PC-9 (cell line): ENCODE data around the gene ARMC6. TPM values are rescaled to one million over a fixed set of nuclear protein-coding genes. Genes with fewer than 3 reads are reported as not detected.

Experiments used
- BruUV-seq: library from RNA; stranded (reverse); fragments of 400-500 nt; replicated peaks from 2 replicates; lab custom pipeline; 2021; lab: Mats Ljungman, UMichigan
- CTCF ChIA-PET: fragments of 300-600 bp; sonication (Branson Sonifier 250); formaldehyde crosslinking; loops from one replicate; lab custom pipeline; 2022; ENCODE audit warnings: antibody characterized with exemption; lab: Charles Lee
- POLR2A ChIA-PET: fragments of 300-600 bp; sonication (Branson Sonifier 250); formaldehyde crosslinking; loops from one replicate; lab custom pipeline; 2022; ENCODE audit warnings: antibody characterized with exemption; ENCODE audit not compliant: unreplicated experiment; lab: Charles Lee
- DNase-seq, 2 experiments: peaks; one replicate each; pipeline versions ENCODE4 v3.0.0 to v3.0.0-alpha.2; 2015 to 2022; ENCODE audit warnings: mixed read lengths in 1 of 2
- H2AFZ ChIP-seq: fragments of 200-600 bp; sonication (generic); 2 replicates; pipeline ENCODE4 v1.8.1; 2017; ENCODE audit warnings: antibody characterized with exemption
- H3F3A ChIP-seq: fragments of 200-600 bp; sonication (generic); 2 replicates; pipeline ENCODE4 v1.8.1; 2017; ENCODE audit warnings: antibody characterized with exemption, mild to moderate bottlenecking, low read depth; ENCODE audit not compliant: insufficient read depth
- H3K27ac ChIP-seq: fragments of 200-600 bp; sonication (generic); 2 replicates; pipeline ENCODE4 v1.6.1; 2016; ENCODE audit warnings: mixed run types
- H3K27me3 ChIP-seq: fragments of 200-600 bp; sonication (generic); 2 replicates; pipeline ENCODE4 v1.6.1; 2016; ENCODE audit warnings: low read depth, mixed run types; ENCODE audit not compliant: insufficient read depth
- H3K36me3 ChIP-seq: fragments of 200-600 bp; sonication (generic); 2 replicates; pipeline ENCODE4 v1.6.1; 2016; ENCODE audit warnings: low read depth, mixed run types
- H3K4me1 ChIP-seq: fragments of 200-600 bp; sonication (generic); replicated peaks from 2 replicates; pipeline ENCODE4 v1.6.1; 2016; ENCODE audit warnings: mixed run types; ENCODE audit not compliant: insufficient read depth
- H3K4me2 ChIP-seq: fragments of 200-600 bp; sonication (generic); 2 replicates; pipeline ENCODE4 v1.6.1; 2017; ENCODE audit warnings: mixed run types
- H3K4me3 ChIP-seq: fragments of 200-600 bp; sonication (generic); 2 replicates; pipeline ENCODE4 v1.6.1; 2016; ENCODE audit warnings: mixed run types
- H3K79me2 ChIP-seq: fragments of 200-600 bp; sonication (generic); 2 replicates; pipeline ENCODE4 v1.6.1; 2017; ENCODE audit warnings: low read depth, mixed run types
- H3K9me2 ChIP-seq: fragments of 200-600 bp; sonication (generic); 2 replicates; pipeline ENCODE4 v1.8.1; 2017; ENCODE audit warnings: mild to moderate bottlenecking; ENCODE audit not compliant: insufficient read depth
- H3K9me3 ChIP-seq: fragments of 200-600 bp; sonication (generic); 2 replicates; pipeline ENCODE4 v1.8.1; 2016; ENCODE audit warnings: low read depth; ENCODE audit not compliant: insufficient read depth
- H4K20me1 ChIP-seq: fragments of 200-600 bp; sonication (generic); 2 replicates; pipeline ENCODE4 v1.8.1; 2017; ENCODE audit not compliant: insufficient read depth
- EZH2 ChIP-seq: fragments of 200-600 bp; sonication (generic); IDR thresholded peaks from 2 replicates; pipeline ENCODE4 v1.8.0; 2017; ENCODE audit warnings: antibody characterized with exemption, low read depth
- intact Hi-C: fragments of 100-400 bp; cut with micrococcal nuclease; formaldehyde crosslinking; loops from one replicate; pipeline ENCODE4 v1.10.0; 2022; ENCODE audit not compliant: unreplicated experiment
- total RNA-seq: library from RNA; stranded (reverse); gene quantifications from 2 replicates; pipeline ENCODE4 v1.2.3, GENCODE V29; 2021
- TF ChIP-seq, protein P1 (sequence below): fragments of 200-600 bp; sonication (generic); conservative IDR thresholded peaks from 2 replicates; pipeline ENCODE4 v1.6.1; 2017; ENCODE audit warnings: mixed run types, antibody characterized with exemption, mild to moderate bottlenecking, moderate library complexity

The ARMC6 gene
- total RNA-seq, 1 experiment from 2014 or later = 28.8 TPM

DNA sequence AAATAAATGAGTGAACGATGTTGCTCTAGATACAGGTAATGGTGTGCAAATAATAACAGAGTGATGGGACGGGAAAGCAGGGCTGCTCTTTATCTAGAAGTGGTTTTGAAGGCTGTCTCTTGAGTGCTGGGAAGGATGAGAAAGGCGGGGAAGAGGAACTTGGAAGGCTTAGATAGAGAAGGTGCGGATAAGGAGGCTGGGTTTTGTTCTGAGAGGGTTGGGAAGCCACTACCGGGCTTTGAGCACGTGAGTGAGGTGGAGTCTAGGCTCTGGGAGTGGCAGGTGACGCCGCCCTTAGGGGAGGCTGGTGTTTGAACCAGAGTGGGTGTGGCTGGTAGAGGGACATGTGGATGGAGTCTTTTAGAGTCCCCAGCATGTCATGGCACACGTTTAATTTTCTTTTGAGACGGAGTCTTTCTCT, 811 bp downstream of the ARMC6 start:
- intact Hi-C loops = no loop called here
- H3K4me1 ChIP-seq = peaks cover 13% of the 10 kb centered on the region; the same call in 1 of the 2 replicates
- no peaks in the 10 kb centered on the region for H3K9me2 ChIP-seq
- TF ChIP-seq, protein P1, sequence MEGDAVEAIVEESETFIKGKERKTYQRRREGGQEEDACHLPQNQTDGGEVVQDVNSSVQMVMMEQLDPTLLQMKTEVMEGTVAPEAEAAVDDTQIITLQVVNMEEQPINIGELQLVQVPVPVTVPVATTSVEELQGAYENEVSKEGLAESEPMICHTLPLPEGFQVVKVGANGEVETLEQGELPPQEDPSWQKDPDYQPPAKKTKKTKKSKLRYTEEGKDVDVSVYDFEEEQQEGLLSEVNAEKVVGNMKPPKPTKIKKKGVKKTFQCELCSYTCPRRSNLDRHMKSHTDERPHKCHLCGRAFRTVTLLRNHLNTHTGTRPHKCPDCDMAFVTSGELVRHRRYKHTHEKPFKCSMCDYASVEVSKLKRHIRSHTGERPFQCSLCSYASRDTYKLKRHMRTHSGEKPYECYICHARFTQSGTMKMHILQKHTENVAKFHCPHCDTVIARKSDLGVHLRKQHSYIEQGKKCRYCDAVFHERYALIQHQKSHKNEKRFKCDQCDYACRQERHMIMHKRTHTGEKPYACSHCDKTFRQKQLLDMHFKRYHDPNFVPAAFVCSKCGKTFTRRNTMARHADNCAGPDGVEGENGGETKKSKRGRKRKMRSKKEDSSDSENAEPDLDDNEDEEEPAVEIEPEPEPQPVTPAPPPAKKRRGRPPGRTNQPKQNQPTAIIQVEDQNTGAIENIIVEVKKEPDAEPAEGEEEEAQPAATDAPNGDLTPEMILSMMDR = no peak
- TF ChIP-seq EZH2 = no peak
- ChIA-PET POLR2A (no interaction called here), CTCF (no interaction called here)
- BruUV-seq = TSS peak; percentile 48
- peak overlapping the region; percentile 100 for H3K4me2 ChIP-seq
- no peaks in the 10 kb centered on the region; the same call in 1 of the 2 replicates for H4K20me1 ChIP-seq
- H3K4me3 ChIP-seq = peak overlapping the region; percentile 70
- no peaks in the 10 kb centered on the region for H3K27me3 ChIP-seq
- peak overlapping the region; percentile 67 for H3K27ac ChIP-seq
- H3K79me2 ChIP-seq = peaks cover 71% of the 10 kb centered on the region
- peak overlapping the region; percentile 95 for H2AFZ ChIP-seq
- H3K36me3 ChIP-seq = peaks cover 11% of the 10 kb centered on the region; the same call in 1 of the 2 replicates
- no peaks in the 10 kb centered on the region for H3K9me3 ChIP-seq
- DNase-seq = peak; percentile 65 to 74
- H3F3A ChIP-seq = peaks cover 21% of the 10 kb centered on the region; the same call in 1 of the 2 replicates

DNA sequence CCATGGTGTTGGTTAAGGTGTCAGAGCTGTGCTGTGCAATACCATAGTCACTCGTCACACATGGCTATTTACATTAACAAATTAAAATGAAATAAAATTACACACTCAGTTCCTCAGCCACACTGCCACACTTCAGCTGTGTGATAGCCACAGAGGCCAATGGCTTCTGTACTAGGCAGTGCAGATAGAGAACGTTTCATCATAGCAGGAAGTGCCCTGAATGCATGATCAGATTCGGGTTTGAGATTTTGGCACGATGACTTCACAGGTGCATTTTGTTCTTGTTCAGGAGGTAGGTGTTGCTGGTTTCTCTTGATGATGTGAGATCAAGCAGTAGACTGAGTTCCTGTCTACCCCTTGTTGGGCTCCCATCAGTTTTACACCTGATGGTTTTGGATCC, 6.5 kb downstream of the ARMC6 start:
- ChIA-PET CTCF (no interaction called here), POLR2A (no interaction called here)
- H3K27ac ChIP-seq = peak overlapping the region; percentile 7; the same call in 1 of the 2 replicates
- no peak overlapping the region for H2AFZ ChIP-seq
- H3F3A ChIP-seq = peaks cover 9% of the 10 kb centered on the region; the same call in 1 of the 2 replicates
- no peaks in the 10 kb centered on the region for H3K9me2 ChIP-seq
- no peak for DNase-seq
- H3K4me3 ChIP-seq = no peak overlapping the region
- no TSS peak for BruUV-seq
- 0 out of 2 replicates have a peak, but pooled peaks cover 10% of the 10 kb centered on the region for H4K20me1 ChIP-seq
- intact Hi-C loops = no loop called here
- H3K4me2 ChIP-seq = no peak overlapping the region
- H3K9me3 ChIP-seq = no peaks in the 10 kb centered on the region
- H3K79me2 ChIP-seq = peaks cover 55% of the 10 kb centered on the region
- TF ChIP-seq, protein P1 = no peak
- TF ChIP-seq EZH2 = no peak
- peaks cover 13% of the 10 kb centered on the region; the same call in 1 of the 2 replicates for H3K36me3 ChIP-seq
- no peaks in the 10 kb centered on the region for H3K27me3 ChIP-seq
- peaks cover 29% of the 10 kb centered on the region for H3K4me1 ChIP-seq

DNA sequence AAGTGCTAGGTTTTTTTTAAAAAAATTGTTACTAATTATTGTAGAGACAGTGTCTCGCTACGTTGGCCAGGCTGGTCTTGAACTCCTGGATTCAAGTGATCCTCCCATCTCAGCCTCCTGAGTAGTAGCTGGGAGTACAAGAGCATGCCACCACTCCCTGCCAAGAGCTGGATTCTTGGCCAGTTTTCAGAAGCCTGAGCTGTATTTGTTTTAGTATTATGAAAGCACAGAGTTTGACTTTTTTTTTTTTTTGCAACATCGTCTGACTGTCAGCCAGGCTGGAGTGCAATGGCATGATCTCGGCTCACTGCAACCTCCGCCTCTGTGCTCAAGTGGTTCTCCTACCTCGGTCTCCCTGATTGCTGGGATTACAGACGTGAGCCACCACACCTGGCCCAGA, 7.0 kb downstream of the ARMC6 start:
- peak overlapping the region; percentile 7; the same call in 1 of the 2 replicates for H3K27ac ChIP-seq
- BruUV-seq = no TSS peak
- no peak overlapping the region for H3K4me3 ChIP-seq
- H3K9me2 ChIP-seq = no peaks in the 10 kb centered on the region
- CTCF ChIA-PET = no interaction called here
- H3K4me2 ChIP-seq = no peak overlapping the region; the same call in 1 of the 2 replicates
- peaks cover 29% of the 10 kb centered on the region for H3K4me1 ChIP-seq
- intact Hi-C loops = no loop called here
- no peaks in the 10 kb centered on the region for H3K9me3 ChIP-seq
- DNase-seq = peak in 1 of 2 experiments; percentile 77
- TF ChIP-seq EZH2 = no peak
- TF ChIP-seq, protein P1 = no peak
- H3K79me2 ChIP-seq = peaks cover 50% of the 10 kb centered on the region
- H2AFZ ChIP-seq = no peak overlapping the region
- POLR2A ChIA-PET = no interaction called here
- H4K20me1 ChIP-seq = 0 out of 2 replicates have a peak, but pooled peaks cover 10% of the 10 kb centered on the region
- peaks cover 9% of the 10 kb centered on the region; the same call in 1 of the 2 replicates for H3F3A ChIP-seq
- H3K36me3 ChIP-seq = peaks cover 13% of the 10 kb centered on the region; the same call in 1 of the 2 replicates
- H3K27me3 ChIP-seq = no peaks in the 10 kb centered on the region
